GM23338 (cell line): ENCODE results near the gene TRIO.

Source experiments
- CREB1 ChIP-seq: fragments of 250-450 bp; sonication (Bioruptor Pico); IDR thresholded peaks from 2 replicates; pipeline ENCODE4 v1.5.0; 2020; ENCODE audit warnings: low read depth, mild to moderate bottlenecking, moderate library complexity
- EZH2 ChIP-seq: fragments of 200-600 bp; sonication (generic); IDR thresholded peaks from one replicate; pipeline ENCODE4 v1.8.0; 2017; ENCODE audit warnings: antibody characterized with exemption, mild to moderate bottlenecking, low read depth; ENCODE audit not compliant: unreplicated experiment
- EZH2phosphoT487 ChIP-seq: fragments of 200-600 bp; sonication (generic); IDR thresholded peaks from one replicate; pipeline ENCODE4 v1.8.1; 2018; ENCODE audit warnings: antibody characterized with exemption; ENCODE audit not compliant: unreplicated experiment
- POLR2AphosphoS5 ChIP-seq: IDR thresholded peaks from 2 replicates; pipeline ENCODE4 v1.6.1; 2016; ENCODE audit warnings: antibody characterized with exemption, low read depth
- ZNF331 ChIP-seq: fragments of 250-450 bp; sonication (Bioruptor Pico); IDR thresholded peaks from 2 replicates; pipeline ENCODE4 v1.5.0; 2020; ENCODE audit warnings: low read depth, mild to moderate bottlenecking, moderate library complexity
- TF ChIP-seq, protein P1 (sequence below), 2 experiments: fragments of 200-600 bp in 1 of 2; sonication (generic) in 1 of 2; conservative IDR thresholded peaks; 2 replicates each; pipeline versions ENCODE4 v1.5.1 to v1.6.1; 2016 to 2017; ENCODE audit warnings: antibody characterized with exemption in 2 of 2, low read depth in 2 of 2, mild to moderate bottlenecking in 2 of 2, moderate library complexity in 1 of 2
- TF ChIP-seq, protein P2 (sequence below): IDR thresholded peaks from 2 replicates; pipeline ENCODE4 v1.6.1; 2016; ENCODE audit warnings: antibody characterized with exemption

- TF ChIP-seq, protein P1, sequence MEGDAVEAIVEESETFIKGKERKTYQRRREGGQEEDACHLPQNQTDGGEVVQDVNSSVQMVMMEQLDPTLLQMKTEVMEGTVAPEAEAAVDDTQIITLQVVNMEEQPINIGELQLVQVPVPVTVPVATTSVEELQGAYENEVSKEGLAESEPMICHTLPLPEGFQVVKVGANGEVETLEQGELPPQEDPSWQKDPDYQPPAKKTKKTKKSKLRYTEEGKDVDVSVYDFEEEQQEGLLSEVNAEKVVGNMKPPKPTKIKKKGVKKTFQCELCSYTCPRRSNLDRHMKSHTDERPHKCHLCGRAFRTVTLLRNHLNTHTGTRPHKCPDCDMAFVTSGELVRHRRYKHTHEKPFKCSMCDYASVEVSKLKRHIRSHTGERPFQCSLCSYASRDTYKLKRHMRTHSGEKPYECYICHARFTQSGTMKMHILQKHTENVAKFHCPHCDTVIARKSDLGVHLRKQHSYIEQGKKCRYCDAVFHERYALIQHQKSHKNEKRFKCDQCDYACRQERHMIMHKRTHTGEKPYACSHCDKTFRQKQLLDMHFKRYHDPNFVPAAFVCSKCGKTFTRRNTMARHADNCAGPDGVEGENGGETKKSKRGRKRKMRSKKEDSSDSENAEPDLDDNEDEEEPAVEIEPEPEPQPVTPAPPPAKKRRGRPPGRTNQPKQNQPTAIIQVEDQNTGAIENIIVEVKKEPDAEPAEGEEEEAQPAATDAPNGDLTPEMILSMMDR (conservative IDR thresholded peaks at IDR 0.05; ENCODE audit: low read depth in 2 of 2): no peak
- TF ChIP-seq EZH2: no peak
- TF ChIP-seq POLR2AphosphoS5: no peak
- TF ChIP-seq CREB1 (CRISPR knock-in tag): no peak
- TF ChIP-seq EZH2phosphoT487: no peak
- no peak for TF ChIP-seq ZNF331
- TF ChIP-seq, protein P2, sequence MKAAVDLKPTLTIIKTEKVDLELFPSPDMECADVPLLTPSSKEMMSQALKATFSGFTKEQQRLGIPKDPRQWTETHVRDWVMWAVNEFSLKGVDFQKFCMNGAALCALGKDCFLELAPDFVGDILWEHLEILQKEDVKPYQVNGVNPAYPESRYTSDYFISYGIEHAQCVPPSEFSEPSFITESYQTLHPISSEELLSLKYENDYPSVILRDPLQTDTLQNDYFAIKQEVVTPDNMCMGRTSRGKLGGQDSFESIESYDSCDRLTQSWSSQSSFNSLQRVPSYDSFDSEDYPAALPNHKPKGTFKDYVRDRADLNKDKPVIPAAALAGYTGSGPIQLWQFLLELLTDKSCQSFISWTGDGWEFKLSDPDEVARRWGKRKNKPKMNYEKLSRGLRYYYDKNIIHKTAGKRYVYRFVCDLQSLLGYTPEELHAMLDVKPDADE: no peak
These were observed 167.8 kb downstream of the TRIO start for GRCh38 chr5:14310901-14311300.
